IMR-90 (cell line): Measurements from ENCODE around the gene STAT5A. TPM values are rescaled to one million over a fixed set of nuclear protein-coding genes. Genes with fewer than 3 reads are reported as not detected.

ENCODE experiments used
- ATAC-seq: fragments of 200-7000 bp; cut with Tn5 transposase; 2 replicates; pipeline ENCODE4 v1.9.1; 2020; ENCODE audit warnings: low read depth, mild to moderate bottlenecking, moderate library complexity
- BruUV-seq: library from RNA; stranded (reverse); fragments of 400-500 nt; replicated peaks from 2 replicates; lab custom pipeline; 2021; lab: Mats Ljungman, UMichigan
- CTCF ChIA-PET: fragments of 300-600 bp; formaldehyde crosslinking; extraction: SDS; loops from one replicate; lab custom pipeline; 2021; ENCODE audit warnings: antibody characterized with exemption; lab: Yijun Ruan, JAX
- POLR2A ChIA-PET: fragments of 300-600 bp; sonication (Branson Sonifier 250); formaldehyde crosslinking; loops from one replicate; lab custom pipeline; 2022; ENCODE audit warnings: antibody characterized with exemption; ENCODE audit not compliant: unreplicated experiment; lab: Charles Lee
- DNase-seq: peaks from one replicate; pipeline ENCODE4 v3.0.0; 2013
- H2AFZ ChIP-seq: replicated peaks from 2 replicates; pipeline ENCODE3; 2013; ENCODE audit warnings: low read length, mild to moderate bottlenecking; ENCODE audit not compliant: poor library complexity
- H2AK5ac ChIP-seq: 2 replicates; pipeline ENCODE4 v1.6.1; 2013; ENCODE audit warnings: low read depth, low read length, inconsistent platforms
- H2AK9ac ChIP-seq: replicated peaks from 2 replicates; pipeline ENCODE3; 2013; ENCODE audit warnings: mild to moderate bottlenecking, low read depth, low read length, moderate library complexity; ENCODE audit not compliant: poor library complexity
- H2BK120ac ChIP-seq: 2 replicates; pipeline ENCODE4 v1.6.1; 2013; ENCODE audit warnings: low read depth, low read length, inconsistent platforms
- H2BK15ac ChIP-seq: 3 replicates; pipeline ENCODE4 v1.6.1; 2013; ENCODE audit warnings: low read depth, low read length, inconsistent platforms
- H2BK20ac ChIP-seq: 2 replicates; pipeline ENCODE4 v1.6.1; 2013; ENCODE audit warnings: low read depth, mild to moderate bottlenecking, inconsistent platforms, low read length, moderate library complexity
- H2BK5ac ChIP-seq: 2 replicates; pipeline ENCODE4 v1.6.1; 2013; ENCODE audit warnings: mild to moderate bottlenecking, low read depth, low read length, inconsistent platforms; ENCODE audit not compliant: poor library complexity, severe bottlenecking
- H3K14ac ChIP-seq: replicated peaks from 2 replicates; pipeline ENCODE4 v1.6.1; 2013; ENCODE audit warnings: low read depth, low read length, inconsistent platforms
- H3K18ac ChIP-seq: 2 replicates; pipeline ENCODE4 v1.6.1; 2013; ENCODE audit warnings: low read depth, low read length, control low read depth
- H3K23ac ChIP-seq: 2 replicates; pipeline ENCODE4 v1.6.1; 2013; ENCODE audit warnings: low read depth, low read length, inconsistent platforms
- H3K27ac ChIP-seq: 2 replicates; pipeline ENCODE4 v1.5.1; 2013; ENCODE audit warnings: mild to moderate bottlenecking, control low read depth, low read length; ENCODE audit not compliant: insufficient read depth
- H3K27me3 ChIP-seq: 2 replicates; pipeline ENCODE4 v1.6.1; 2013; ENCODE audit warnings: low read length; ENCODE audit not compliant: control insufficient read depth, insufficient read depth
- H3K36me3 ChIP-seq: 2 replicates; pipeline ENCODE4 v1.6.1; 2013; ENCODE audit warnings: low read length, mixed read lengths; ENCODE audit not compliant: control insufficient read depth, insufficient read depth
- H3K4ac ChIP-seq: 2 replicates; pipeline ENCODE4 v1.6.1; 2013; ENCODE audit warnings: low read depth, low read length, inconsistent platforms
- H3K4me1 ChIP-seq: 2 replicates; pipeline ENCODE4 v1.6.1; 2013; ENCODE audit warnings: low read length, mixed read lengths; ENCODE audit not compliant: control insufficient read depth, insufficient read depth
- H3K4me2 ChIP-seq: 2 replicates; pipeline ENCODE4 v1.6.1; 2013; ENCODE audit warnings: low read depth, mild to moderate bottlenecking, control low read depth, low read length, moderate library complexity
- H3K4me3 ChIP-seq: 2 replicates; pipeline ENCODE4 v1.5.1; 2013; ENCODE audit warnings: low read depth, mild to moderate bottlenecking, control low read depth, low read length, moderate library complexity; ENCODE audit not compliant: insufficient read depth
- H3K56ac ChIP-seq: 2 replicates; pipeline ENCODE4 v1.6.1; 2013; ENCODE audit warnings: low read length, inconsistent platforms; ENCODE audit not compliant: insufficient read depth; ENCODE audit errors: extremely low read depth
- H3K79me1 ChIP-seq, 2 experiments: 2 replicates each; pipeline ENCODE4 v1.6.1; 2013; ENCODE audit warnings: low read length in 2 of 2, inconsistent platforms in 1 of 2, low read depth in 1 of 2
- H3K9ac ChIP-seq: 2 replicates; pipeline ENCODE4 v1.6.1; 2013; ENCODE audit warnings: low read depth, low read length, control low read depth
- H3K9me1 ChIP-seq: 2 replicates; pipeline ENCODE4 v1.6.1; 2013; ENCODE audit warnings: low read length, inconsistent platforms; ENCODE audit not compliant: insufficient read depth
- H3K9me3 ChIP-seq: 2 replicates; pipeline ENCODE4 v1.6.1; 2013; ENCODE audit warnings: low read length; ENCODE audit not compliant: control insufficient read depth, insufficient read depth
- H4K20me1 ChIP-seq: 2 replicates; pipeline ENCODE4 v1.6.1; 2013; ENCODE audit warnings: low read length, inconsistent platforms; ENCODE audit not compliant: insufficient read depth
- H4K5ac ChIP-seq: 2 replicates; pipeline ENCODE4 v1.6.1; 2013; ENCODE audit warnings: mild to moderate bottlenecking, low read depth, low read length, control low read depth
- H4K8ac ChIP-seq, 2 experiments: 2 replicates each; pipeline ENCODE4 v1.6.1; 2013; ENCODE audit warnings: low read depth in 2 of 2, low read length in 2 of 2, control low read depth in 1 of 2, inconsistent platforms in 1 of 2
- H4K91ac ChIP-seq: 2 replicates; pipeline ENCODE4 v1.6.1; 2013; ENCODE audit warnings: low read depth, low read length, inconsistent platforms; ENCODE audit not compliant: insufficient read depth
- BHLHE40 ChIP-seq: fragments of 150-350 bp; IDR thresholded peaks from 2 replicates; pipeline ENCODE4 v1.6.1; 2016; ENCODE audit warnings: mild to moderate bottlenecking, low read depth, low read length
- CEBPB ChIP-seq: IDR thresholded peaks from 2 replicates; pipeline ENCODE4 v1.6.1; 2012; ENCODE audit warnings: low read depth, low read length, improper control_type of control experiment
- CHD1 ChIP-seq: IDR thresholded peaks from 2 replicates; pipeline ENCODE4 v1.6.1; 2012; ENCODE audit warnings: low read depth, low read length, improper control_type of control experiment
- MAFK ChIP-seq: IDR thresholded peaks from 2 replicates; pipeline ENCODE4 v1.6.1; 2012; ENCODE audit warnings: low read depth, low read length, improper control_type of control experiment
- MAZ ChIP-seq: IDR thresholded peaks from 2 replicates; pipeline ENCODE4 v1.6.1; 2012; ENCODE audit warnings: low read depth, mild to moderate bottlenecking, low read length, improper control_type of control experiment, moderate library complexity, borderline replicate concordance
- MXI1 ChIP-seq: IDR thresholded peaks from 2 replicates; pipeline ENCODE4 v1.6.1; 2012; ENCODE audit warnings: low read depth, mild to moderate bottlenecking, low read length, moderate library complexity, borderline replicate concordance
- POLR2A ChIP-seq: IDR thresholded peaks from 2 replicates; pipeline ENCODE4 v1.6.1; 2012; ENCODE audit warnings: mild to moderate bottlenecking, low read depth, low read length
- RAD21 ChIP-seq: IDR thresholded peaks from 2 replicates; pipeline ENCODE4 v1.6.1; 2012; ENCODE audit warnings: low read length, improper control_type of control experiment
- RCOR1 ChIP-seq: IDR thresholded peaks from 2 replicates; pipeline ENCODE4 v1.6.1; 2012; ENCODE audit warnings: mild to moderate bottlenecking, low read length, improper control_type of control experiment; ENCODE audit not compliant: insufficient replicate concordance
- RFX5 ChIP-seq: IDR thresholded peaks from 2 replicates; pipeline ENCODE4 v1.8.0; 2012; ENCODE audit warnings: low read depth, mild to moderate bottlenecking, low read length, moderate library complexity
- SMC3 ChIP-seq: fragments of 150-350 bp; IDR thresholded peaks from 2 replicates; pipeline ENCODE4 v1.6.1; 2016; ENCODE audit warnings: low read depth, mild to moderate bottlenecking, antibody characterized with exemption, low read length, moderate library complexity
- USF2 ChIP-seq: fragments of 150-350 bp; IDR thresholded peaks from 2 replicates; pipeline ENCODE4 v1.6.1; 2017; ENCODE audit warnings: mild to moderate bottlenecking, antibody characterized with exemption, low read length, low read depth
- WGBS, 2 experiments: methylation state at CpG; one replicate each; pipeline versions ENCODE4 v1.1.5 to v1.1.7; 2013; ENCODE audit warnings: missing lambda C conversion rate in 2 of 2; ENCODE audit not compliant: insufficient read length in 1 of 2; ENCODE audit errors: extremely low coverage in 2 of 2; 5-methylcytosine and 5-hydroxymethylcytosine counted together
- dilution Hi-C: fragments of 300-500 bp; cut with HindIII; formaldehyde crosslinking; loops from one replicate; pipeline ENCODE4 v1.14.3; 2018; ENCODE audit warnings: low sequenced_read_pairs; ENCODE audit not compliant: unreplicated experiment
- in situ Hi-C: fragments of 300-500 bp; cut with MboI; formaldehyde crosslinking; loops from 3 replicates; pipeline ENCODE4 v1.14.3; 2019; ENCODE audit warnings: low sequenced_read_pairs, inconsistent platforms, mixed read lengths
- intact Hi-C: fragments of 100-400 bp; cut with micrococcal nuclease; formaldehyde crosslinking; loops from 2 replicates; pipeline ENCODE4 v1.10.0; 2022
- polyA plus RNA-seq, 3 experiments: library from polyadenylated mRNA; depleted of rRNA; stranded (reverse); fragments of >200 nt; gene quantifications; 2 replicates each; pipeline ENCODE4 v1.2.3, GENCODE V29; 2012; ENCODE audit warnings: low replicate concordance in 1 of 3
- total RNA-seq: library from RNA; depleted of rRNA; stranded (reverse); fragments of >200 nt; gene quantifications from 2 replicates; pipeline ENCODE4 v1.2.3, GENCODE V29; 2012
- TF ChIP-seq, protein P1 (sequence below): conservative IDR thresholded peaks from 2 replicates; pipeline ENCODE4 v1.5.1; 2012; ENCODE audit warnings: mild to moderate bottlenecking, low read depth, low read length, improper control_type of control experiment

The STAT5A gene
- total and polyA plus RNA-seq, 2 of the 4 experiments (the other 2 are of a cell fraction), result 1.3 to 1.4 TPM

- Histone ChIP-seq H3K27ac (no peak overlapping the region), H3K9me3 (no peaks in the 10 kb centered on the region), H3K14ac (no peak overlapping the region), H3K4me2 (no peak overlapping the region), H3K23ac (no peak overlapping the region), H2AK9ac (no peak overlapping the region), H2AFZ (no peak overlapping the region), H2BK20ac (no peak overlapping the region), H3K9me1 (no peaks in the 10 kb centered on the region), H3K9ac (no peak overlapping the region), H3K18ac (no peak overlapping the region), H2BK5ac (no peak overlapping the region), H4K20me1 (no peaks in the 10 kb centered on the region), H3K4me3 (no peak overlapping the region), H4K5ac (no peak overlapping the region), H4K91ac (no peak overlapping the region), H3K27me3 (no peaks in the 10 kb centered on the region), H3K4me1 (peaks cover 11% of the 10 kb centered on the region), H2BK15ac (no peak overlapping the region), H3K79me1 (0 out of 4 replicates have a peak, but pooled peaks cover 0 to 5% of the 10 kb centered on the region in 2 experiments), H2BK120ac (no peak overlapping the region), H2AK5ac (no peak overlapping the region), H4K8ac (no peak overlapping the region), H3K4ac (no peak overlapping the region), H3K36me3 (peaks cover 20% of the 10 kb centered on the region), H3K56ac (no peak overlapping the region)
- in situ Hi-C loops, result no loop called here
- dilution Hi-C loops, result no loop called here
- POLR2A ChIA-PET, result interaction anchor here (0.6 kb wide), 3 partner anchors 107 to 290 kb away, joined by 3 to 13 read pairs (median 8); partner anchors contain the start of gene NKIRAS2
- ATAC-seq (no peak), DNase-seq (no peak)
- intact Hi-C loops, result no loop called here
- no TSS peak for BruUV-seq
- no peak for TF ChIP-seq MAFK
- no peak for TF ChIP-seq POLR2A
- TF ChIP-seq CEBPB, result no peak
- no peak for TF ChIP-seq USF2
- no peak for TF ChIP-seq MXI1
- no peak for TF ChIP-seq SMC3
- TF ChIP-seq, protein P1, sequence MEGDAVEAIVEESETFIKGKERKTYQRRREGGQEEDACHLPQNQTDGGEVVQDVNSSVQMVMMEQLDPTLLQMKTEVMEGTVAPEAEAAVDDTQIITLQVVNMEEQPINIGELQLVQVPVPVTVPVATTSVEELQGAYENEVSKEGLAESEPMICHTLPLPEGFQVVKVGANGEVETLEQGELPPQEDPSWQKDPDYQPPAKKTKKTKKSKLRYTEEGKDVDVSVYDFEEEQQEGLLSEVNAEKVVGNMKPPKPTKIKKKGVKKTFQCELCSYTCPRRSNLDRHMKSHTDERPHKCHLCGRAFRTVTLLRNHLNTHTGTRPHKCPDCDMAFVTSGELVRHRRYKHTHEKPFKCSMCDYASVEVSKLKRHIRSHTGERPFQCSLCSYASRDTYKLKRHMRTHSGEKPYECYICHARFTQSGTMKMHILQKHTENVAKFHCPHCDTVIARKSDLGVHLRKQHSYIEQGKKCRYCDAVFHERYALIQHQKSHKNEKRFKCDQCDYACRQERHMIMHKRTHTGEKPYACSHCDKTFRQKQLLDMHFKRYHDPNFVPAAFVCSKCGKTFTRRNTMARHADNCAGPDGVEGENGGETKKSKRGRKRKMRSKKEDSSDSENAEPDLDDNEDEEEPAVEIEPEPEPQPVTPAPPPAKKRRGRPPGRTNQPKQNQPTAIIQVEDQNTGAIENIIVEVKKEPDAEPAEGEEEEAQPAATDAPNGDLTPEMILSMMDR, result no peak
- TF ChIP-seq RCOR1, result no peak
- TF ChIP-seq BHLHE40, result no peak
- no peak for TF ChIP-seq RFX5
- TF ChIP-seq RAD21, result no peak
- no peak for TF ChIP-seq CHD1
- no peak for TF ChIP-seq MAZ
- CTCF ChIA-PET, result interaction anchor here (0.6 to 1.1 kb wide), 3 partner anchors 87 to 221 kb away, joined by 3 to 4 read pairs (median 3); no protein-coding TSS in a partner anchor
- WGBS, 2 experiments, result 67% methylated on average over 2 of the region's 9 CpGs; no CpG with 5 or more reads in 1 of the 2 experiments
Measured at GRCh38 chr17:42309142-42309541, 20.8 kb downstream of the STAT5A start.
